Measurements from ENCODE around the gene ARHGEF7. TPM values are rescaled to one million over a fixed set of nuclear protein-coding genes. Genes with fewer than 3 reads are reported as not detected.

Gene ARHGEF7
- total RNA-seq, 4 donors from 2014 or later = 69.9 to 163 (median 102) TPM

- DNase-seq (ENCODE audit: low spot score) (no peak), ATAC-seq (ENCODE audit: low FRiP score) (no peak)
These were observed 3.7 kb upstream of the ARHGEF7 start for GRCh38 chr13:111111376-111111937.

GRCh38 chr13:111112196-111112595 lies 2.9 kb upstream of the ARHGEF7 start:
- DNase-seq (ENCODE audit: low spot score) (no peak), ATAC-seq (ENCODE audit: low FRiP score) (no peak)
- TF ChIP-seq CTCF (IDR thresholded peaks at IDR 0.05) = no peak

More at GRCh38 chr13:111111376-111111937, 3.7 kb upstream of the ARHGEF7 start:
- TF ChIP-seq CTCF (IDR thresholded peaks at IDR 0.05) = no peak

GRCh38 chr13:111114362-111115060 lies 599 bp upstream of the ARHGEF7 start:
- DNase-seq (ENCODE audit: low spot score) (no peak), ATAC-seq (ENCODE audit: low FRiP score) (peak; percentile 70)
- TF ChIP-seq CTCF (IDR thresholded peaks at IDR 0.05) = no peak

GRCh38 chr13:111115965-111116521 lies 933 bp downstream of the ARHGEF7 start:
- ATAC-seq (ENCODE audit: low FRiP score) (no peak), DNase-seq (ENCODE audit: low spot score) (no peak)
- no peak for TF ChIP-seq CTCF (IDR thresholded peaks at IDR 0.05)

- no peak for TF ChIP-seq CTCF (IDR thresholded peaks at IDR 0.05)
- ATAC-seq (ENCODE audit: low FRiP score) (no peak), DNase-seq (ENCODE audit: low spot score) (no peak)
These were observed 1.7 kb downstream of the ARHGEF7 start for GRCh38 chr13:111116856-111117255.

DNA sequence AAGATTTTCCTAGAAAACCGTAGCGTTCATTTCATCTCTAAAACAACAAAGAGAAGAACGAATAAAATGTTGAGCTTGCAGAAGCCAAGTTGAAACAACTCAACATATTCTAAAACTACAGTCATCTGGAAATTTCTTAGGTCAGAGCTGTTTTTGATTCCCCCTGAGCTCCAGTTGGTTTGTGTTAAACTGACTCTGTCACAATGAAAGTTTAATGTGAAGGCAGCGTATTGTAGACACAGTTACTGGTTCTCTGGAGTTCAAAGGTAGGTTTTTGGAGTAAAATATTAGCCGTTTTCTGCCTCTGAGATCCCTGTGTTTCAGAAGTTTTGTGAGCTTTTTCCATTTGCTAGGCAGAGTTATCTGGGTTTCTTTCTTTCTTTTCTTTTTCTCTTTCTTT lies 2.2 kb downstream of the ARHGEF7 start:
- DNase-seq (ENCODE audit: low spot score) (no peak), ATAC-seq (ENCODE audit: low FRiP score) (no peak)
- TF ChIP-seq CTCF (IDR thresholded peaks at IDR 0.05) = no peak

- TF ChIP-seq CTCF (IDR thresholded peaks at IDR 0.05) = no peak
- no peak for DNase-seq (ENCODE audit: low spot score)
- no peak for ATAC-seq (ENCODE audit: low FRiP score)
These were observed 2.9 kb downstream of the ARHGEF7 start for GRCh38 chr13:111117961-111118360.
